GM23338 (cell line): ENCODE results near the gene CST9. TPM values are rescaled to one million over a fixed set of nuclear protein-coding genes. Genes with fewer than 3 reads are reported as not detected.

Experiments
- ATAC-seq: fragments of 200-7000 bp; cut with Tn5 transposase; 3 replicates; pipeline ENCODE4 v1.9.1; 2020
- DNase-seq: peaks from one replicate; pipeline ENCODE4 v3.0.0-alpha.2; 2015; ENCODE audit warnings: low spot score
- H2AFZ ChIP-seq: fragments of 200-600 bp; sonication (generic); 2 replicates; pipeline ENCODE4 v1.8.0; 2016; ENCODE audit warnings: antibody characterized with exemption, mild to moderate bottlenecking, moderate library complexity
- H3F3A ChIP-seq: fragments of 200-600 bp; sonication (generic); replicated peaks from 2 replicates; pipeline ENCODE4 v1.8.0; 2017; ENCODE audit warnings: antibody characterized with exemption, mixed run types, low read depth
- H3K27ac ChIP-seq: fragments of 200-600 bp; sonication (generic); 2 replicates; pipeline ENCODE4 v1.6.1; 2016; ENCODE audit warnings: low read depth
- H3K27me3 ChIP-seq: fragments of 200-600 bp; sonication (generic); 2 replicates; pipeline ENCODE4 v1.8.0; 2016; ENCODE audit warnings: mild to moderate bottlenecking, mixed run types, moderate library complexity; ENCODE audit not compliant: insufficient read depth
- H3K36me3 ChIP-seq: fragments of 200-600 bp; sonication (generic); 2 replicates; pipeline ENCODE4 v1.8.0; 2016; ENCODE audit warnings: mild to moderate bottlenecking; ENCODE audit not compliant: insufficient read depth
- H3K4me1 ChIP-seq: fragments of 200-600 bp; sonication (generic); 2 replicates; pipeline ENCODE4 v1.8.0; 2016; ENCODE audit warnings: mild to moderate bottlenecking, moderate library complexity; ENCODE audit not compliant: insufficient read depth
- H3K4me2 ChIP-seq: fragments of 200-600 bp; sonication (generic); 2 replicates; pipeline ENCODE4 v1.7.1; 2017; ENCODE audit warnings: mixed run types
- H3K4me3 ChIP-seq: fragments of 200-600 bp; sonication (generic); 2 replicates; pipeline ENCODE4 v1.6.1; 2016; ENCODE audit warnings: mixed run types
- H3K79me2 ChIP-seq: fragments of 200-600 bp; sonication (generic); replicated peaks from 2 replicates; pipeline ENCODE4 v1.8.0; 2017; ENCODE audit warnings: mild to moderate bottlenecking; ENCODE audit not compliant: insufficient read depth
- H3K9me2 ChIP-seq: fragments of 200-600 bp; sonication (generic); 2 replicates; pipeline ENCODE4 v1.8.0; 2017; ENCODE audit not compliant: insufficient read depth
- H4K20me1 ChIP-seq: fragments of 200-600 bp; sonication (generic); replicated peaks from 2 replicates; pipeline ENCODE4 v1.8.0; 2017; ENCODE audit warnings: mild to moderate bottlenecking; ENCODE audit not compliant: insufficient read depth
- H3K27ac Mint-ChIP-seq: 2 replicates; pipeline ENCODE4 v1.8.0; 2020; ENCODE audit warnings: inconsistent platforms, mild to moderate bottlenecking, moderate library complexity, mixed read lengths
- H3K27me3 Mint-ChIP-seq: 3 replicates; pipeline ENCODE4 v1.8.0; 2022; ENCODE audit warnings: low read depth, mild to moderate bottlenecking, moderate library complexity, mixed read lengths, inconsistent platforms; ENCODE audit not compliant: insufficient read depth, poor library complexity
- H3K36me3 Mint-ChIP-seq: 3 replicates; pipeline ENCODE4 v1.8.0; 2021; ENCODE audit warnings: low read depth, mild to moderate bottlenecking, inconsistent platforms, moderate library complexity, mixed read lengths
- H3K4me1 Mint-ChIP-seq: 3 replicates; pipeline ENCODE4 v1.8.0; 2020; ENCODE audit warnings: mild to moderate bottlenecking, inconsistent platforms, mixed read lengths
- H3K4me3 Mint-ChIP-seq: 3 replicates; pipeline ENCODE4 v1.8.0; 2021; ENCODE audit warnings: moderate library complexity, mild to moderate bottlenecking, inconsistent platforms, mixed read lengths
- H3K9me3 Mint-ChIP-seq: 3 replicates; pipeline ENCODE4 v1.8.0; 2020; ENCODE audit warnings: moderate library complexity, mild to moderate bottlenecking, inconsistent platforms, mixed read lengths
- JUNB ChIP-seq: IDR thresholded peaks from one replicate; pipeline ENCODE4 v1.6.1; 2016; ENCODE audit warnings: antibody characterized with exemption; ENCODE audit not compliant: unreplicated experiment
- POLR2AphosphoS5 ChIP-seq: IDR thresholded peaks from 2 replicates; pipeline ENCODE4 v1.6.1; 2016; ENCODE audit warnings: antibody characterized with exemption, low read depth
- ZNF114 ChIP-seq: fragments of 250-450 bp; sonication (Bioruptor Pico); IDR thresholded peaks from 2 replicates; pipeline ENCODE4 v1.5.0; 2020; ENCODE audit warnings: mild to moderate bottlenecking, moderate library complexity
- polyA plus RNA-seq: library from polyadenylated mRNA; unstranded; fragments of >200 nt; fragmentation: Nextera tagmentation; extraction: Ambion mirVana; gene quantifications from 2 replicates; pipeline ENCODE4 v1.2.1, GENCODE V29; 2016
- total RNA-seq: library from RNA; depleted of rRNA; stranded (reverse); fragments of >200 nt; shearing (Covaris generic); gene quantifications from 2 replicates; pipeline ENCODE4 v1.2.3, GENCODE V29; 2014
- TF ChIP-seq, protein P1 (sequence below): fragments of 250-450 bp; sonication (Bioruptor Pico); IDR thresholded peaks from 2 replicates; pipeline ENCODE4 v1.5.0; 2020; ENCODE audit warnings: mild to moderate bottlenecking, moderate library complexity
- TF ChIP-seq, protein P2 (sequence below), 2 experiments: fragments of 200-600 bp in 1 of 2; sonication (generic) in 1 of 2; conservative IDR thresholded peaks; 2 replicates each; pipeline versions ENCODE4 v1.5.1 to v1.6.1; 2016 to 2017; ENCODE audit warnings: antibody characterized with exemption in 2 of 2, low read depth in 2 of 2, mild to moderate bottlenecking in 2 of 2, moderate library complexity in 1 of 2

CST9 gene
- total and polyA plus RNA-seq, 2 experiments from 2014 or later: not detected

DNA sequence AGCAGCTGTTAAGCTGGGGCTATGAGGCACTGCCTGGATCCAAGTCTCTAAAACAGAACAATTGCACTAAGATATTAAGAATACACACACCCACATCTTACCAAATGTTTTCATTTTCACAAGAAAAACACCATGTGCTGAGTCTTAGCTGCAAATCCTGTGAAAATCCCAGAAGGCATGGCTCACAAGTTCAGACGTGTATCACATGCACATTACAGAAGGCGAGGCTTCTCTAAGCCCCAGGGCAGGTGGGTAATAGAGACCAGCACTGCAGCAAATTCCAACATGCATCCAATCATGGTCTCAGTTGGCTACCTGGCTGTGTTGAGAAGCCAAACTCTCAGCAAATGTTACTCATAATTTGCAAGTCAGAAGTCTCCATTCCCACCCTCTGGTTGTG lies 48.3 kb upstream of the CST9 start (continued):
- TF ChIP-seq, protein P1, sequence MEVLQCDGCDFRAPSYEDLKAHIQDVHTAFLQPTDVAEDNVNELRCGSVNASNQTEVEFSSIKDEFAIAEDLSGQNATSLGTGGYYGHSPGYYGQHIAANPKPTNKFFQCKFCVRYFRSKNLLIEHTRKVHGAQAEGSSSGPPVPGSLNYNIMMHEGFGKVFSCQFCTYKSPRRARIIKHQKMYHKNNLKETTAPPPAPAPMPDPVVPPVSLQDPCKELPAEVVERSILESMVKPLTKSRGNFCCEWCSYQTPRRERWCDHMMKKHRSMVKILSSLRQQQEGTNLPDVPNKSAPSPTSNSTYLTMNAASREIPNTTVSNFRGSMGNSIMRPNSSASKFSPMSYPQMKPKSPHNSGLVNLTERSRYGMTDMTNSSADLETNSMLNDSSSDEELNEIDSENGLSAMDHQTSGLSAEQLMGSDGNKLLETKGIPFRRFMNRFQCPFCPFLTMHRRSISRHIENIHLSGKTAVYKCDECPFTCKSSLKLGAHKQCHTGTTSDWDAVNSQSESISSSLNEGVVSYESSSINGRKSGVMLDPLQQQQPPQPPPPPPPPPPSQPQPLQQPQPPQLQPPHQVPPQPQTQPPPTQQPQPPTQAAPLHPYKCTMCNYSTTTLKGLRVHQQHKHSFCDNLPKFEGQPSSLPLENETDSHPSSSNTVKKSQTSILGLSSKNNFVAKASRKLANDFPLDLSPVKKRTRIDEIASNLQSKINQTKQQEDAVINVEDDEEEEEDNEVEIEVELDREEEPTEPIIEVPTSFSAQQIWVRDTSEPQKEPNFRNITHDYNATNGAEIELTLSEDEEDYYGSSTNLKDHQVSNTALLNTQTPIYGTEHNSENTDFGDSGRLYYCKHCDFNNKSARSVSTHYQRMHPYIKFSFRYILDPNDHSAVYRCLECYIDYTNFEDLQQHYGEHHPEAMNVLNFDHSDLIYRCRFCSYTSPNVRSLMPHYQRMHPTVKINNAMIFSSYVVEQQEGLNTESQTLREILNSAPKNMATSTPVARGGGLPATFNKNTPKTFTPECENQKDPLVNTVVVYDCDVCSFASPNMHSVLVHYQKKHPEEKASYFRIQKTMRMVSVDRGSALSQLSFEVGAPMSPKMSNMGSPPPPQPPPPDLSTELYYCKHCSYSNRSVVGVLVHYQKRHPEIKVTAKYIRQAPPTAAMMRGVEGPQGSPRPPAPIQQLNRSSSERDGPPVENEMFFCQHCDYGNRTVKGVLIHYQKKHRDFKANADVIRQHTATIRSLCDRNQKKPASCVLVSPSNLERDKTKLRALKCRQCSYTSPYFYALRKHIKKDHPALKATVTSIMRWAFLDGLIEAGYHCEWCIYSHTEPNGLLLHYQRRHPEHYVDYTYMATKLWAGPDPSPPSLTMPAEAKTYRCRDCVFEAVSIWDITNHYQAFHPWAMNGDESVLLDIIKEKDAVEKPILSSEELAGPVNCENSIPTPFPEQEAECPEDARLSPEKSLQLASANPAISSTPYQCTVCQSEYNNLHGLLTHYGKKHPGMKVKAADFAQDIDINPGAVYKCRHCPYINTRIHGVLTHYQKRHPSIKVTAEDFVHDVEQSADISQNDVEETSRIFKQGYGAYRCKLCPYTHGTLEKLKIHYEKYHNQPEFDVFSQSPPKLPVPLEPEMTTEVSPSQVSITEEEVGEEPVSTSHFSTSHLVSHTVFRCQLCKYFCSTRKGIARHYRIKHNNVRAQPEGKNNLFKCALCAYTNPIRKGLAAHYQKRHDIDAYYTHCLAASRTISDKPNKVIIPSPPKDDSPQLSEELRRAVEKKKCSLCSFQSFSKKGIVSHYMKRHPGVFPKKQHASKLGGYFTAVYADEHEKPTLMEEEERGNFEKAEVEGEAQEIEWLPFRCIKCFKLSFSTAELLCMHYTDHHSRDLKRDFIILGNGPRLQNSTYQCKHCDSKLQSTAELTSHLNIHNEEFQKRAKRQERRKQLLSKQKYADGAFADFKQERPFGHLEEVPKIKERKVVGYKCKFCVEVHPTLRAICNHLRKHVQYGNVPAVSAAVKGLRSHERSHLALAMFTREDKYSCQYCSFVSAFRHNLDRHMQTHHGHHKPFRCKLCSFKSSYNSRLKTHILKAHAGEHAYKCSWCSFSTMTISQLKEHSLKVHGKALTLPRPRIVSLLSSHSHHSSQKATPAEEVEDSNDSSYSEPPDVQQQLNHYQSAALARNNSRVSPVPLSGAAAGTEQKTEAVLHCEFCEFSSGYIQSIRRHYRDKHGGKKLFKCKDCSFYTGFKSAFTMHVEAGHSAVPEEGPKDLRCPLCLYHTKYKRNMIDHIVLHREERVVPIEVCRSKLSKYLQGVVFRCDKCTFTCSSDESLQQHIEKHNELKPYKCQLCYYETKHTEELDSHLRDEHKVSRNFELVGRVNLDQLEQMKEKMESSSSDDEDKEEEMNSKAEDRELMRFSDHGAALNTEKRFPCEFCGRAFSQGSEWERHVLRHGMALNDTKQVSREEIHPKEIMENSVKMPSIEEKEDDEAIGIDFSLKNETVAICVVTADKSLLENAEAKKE (CRISPR knock-in tag): no peak
- TF ChIP-seq JUNB: no peak

DNA sequence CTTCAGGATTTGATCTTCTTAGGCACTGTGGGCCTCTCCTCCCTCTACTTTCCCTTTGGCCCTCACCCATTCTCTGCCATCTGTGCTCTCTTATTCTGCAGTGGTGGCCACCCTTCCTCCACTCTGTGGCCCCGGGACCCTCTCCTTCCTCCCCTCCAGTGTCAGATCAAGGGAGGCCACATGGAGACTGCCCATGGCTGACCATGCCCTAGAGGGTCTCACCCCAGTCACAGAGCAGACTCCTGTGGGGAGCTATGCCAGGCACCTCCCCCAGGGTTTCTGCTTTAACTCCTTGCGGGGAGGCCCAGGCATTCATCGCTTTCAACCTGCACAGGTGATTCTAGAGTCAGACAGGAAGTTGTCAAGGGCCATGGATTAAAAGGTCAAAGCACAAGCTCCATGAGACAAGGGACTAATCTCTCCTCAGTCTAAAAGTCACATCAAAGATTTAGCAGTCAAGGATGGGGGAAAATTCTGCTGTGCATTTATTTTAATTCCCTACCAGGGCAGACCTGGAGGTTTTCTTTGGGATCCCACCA lies 47.8 kb upstream of the CST9 start:
- ATAC-seq (no peak), DNase-seq (no peak)
- Mint-ChIP-seq H3K27me3 (peaks cover 4% of the 10 kb centered on the region), H3K36me3 (no peaks in the 10 kb centered on the region), H3K4me1 (peaks cover 5% of the 10 kb centered on the region; the same call in 2 of the 3 replicates), H3K4me3 (no peak overlapping the region), H3K9me3 (no peaks in the 10 kb centered on the region; the same call in 2 of the 3 replicates), H3K27ac (no peak overlapping the region)
- no peak overlapping the region for H3K4me2 ChIP-seq
- TF ChIP-seq, protein P1 (CRISPR knock-in tag): no peak
- TF ChIP-seq, protein P2, sequence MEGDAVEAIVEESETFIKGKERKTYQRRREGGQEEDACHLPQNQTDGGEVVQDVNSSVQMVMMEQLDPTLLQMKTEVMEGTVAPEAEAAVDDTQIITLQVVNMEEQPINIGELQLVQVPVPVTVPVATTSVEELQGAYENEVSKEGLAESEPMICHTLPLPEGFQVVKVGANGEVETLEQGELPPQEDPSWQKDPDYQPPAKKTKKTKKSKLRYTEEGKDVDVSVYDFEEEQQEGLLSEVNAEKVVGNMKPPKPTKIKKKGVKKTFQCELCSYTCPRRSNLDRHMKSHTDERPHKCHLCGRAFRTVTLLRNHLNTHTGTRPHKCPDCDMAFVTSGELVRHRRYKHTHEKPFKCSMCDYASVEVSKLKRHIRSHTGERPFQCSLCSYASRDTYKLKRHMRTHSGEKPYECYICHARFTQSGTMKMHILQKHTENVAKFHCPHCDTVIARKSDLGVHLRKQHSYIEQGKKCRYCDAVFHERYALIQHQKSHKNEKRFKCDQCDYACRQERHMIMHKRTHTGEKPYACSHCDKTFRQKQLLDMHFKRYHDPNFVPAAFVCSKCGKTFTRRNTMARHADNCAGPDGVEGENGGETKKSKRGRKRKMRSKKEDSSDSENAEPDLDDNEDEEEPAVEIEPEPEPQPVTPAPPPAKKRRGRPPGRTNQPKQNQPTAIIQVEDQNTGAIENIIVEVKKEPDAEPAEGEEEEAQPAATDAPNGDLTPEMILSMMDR (conservative IDR thresholded peaks at IDR 0.05; ENCODE audit: low read depth in 2 of 2): no peak
- TF ChIP-seq POLR2AphosphoS5 (no peak), ZNF114 (CRISPR knock-in tag) (no peak)
- H3K79me2 ChIP-seq: no peaks in the 10 kb centered on the region
- no peaks in the 10 kb centered on the region for H4K20me1 ChIP-seq
- no peaks in the 10 kb centered on the region for H3K9me2 ChIP-seq
- H3K4me1 ChIP-seq: no peaks in the 10 kb centered on the region
- H3K36me3 ChIP-seq: no peaks in the 10 kb centered on the region
- H3K4me3 ChIP-seq: no peak overlapping the region
- no peak overlapping the region for H2AFZ ChIP-seq
- H3K27me3 ChIP-seq: no peaks in the 10 kb centered on the region
- no peak overlapping the region for H3K27ac ChIP-seq
- no peaks in the 10 kb centered on the region for H3F3A ChIP-seq
